PC-3 (cell line): Measurements from ENCODE around the gene CES3. TPM values are rescaled to one million over a fixed set of nuclear protein-coding genes. Genes with fewer than 3 reads are reported as not detected.

Experiments used
- ATAC-seq: fragments of 200-7000 bp; cut with Tn5 transposase; 2 replicates; pipeline ENCODE4 v1.9.1; 2020; ENCODE audit warnings: mild to moderate bottlenecking, moderate library complexity
- BruUV-seq: library from RNA; stranded (reverse); fragments of 400-500 nt; replicated peaks from 2 replicates; lab custom pipeline; 2021; lab: Mats Ljungman, UMichigan
- CTCF ChIA-PET: fragments of 300-600 bp; sonication (Branson Sonifier 250); formaldehyde crosslinking; loops from one replicate; lab custom pipeline; 2022; ENCODE audit warnings: antibody characterized with exemption; lab: Charles Lee
- POLR2A ChIA-PET: fragments of 300-600 bp; sonication (Branson Sonifier 250); formaldehyde crosslinking; loops from one replicate; lab custom pipeline; 2022; ENCODE audit warnings: antibody characterized with exemption; ENCODE audit not compliant: unreplicated experiment; lab: Charles Lee
- DNase-seq: peaks from one replicate; pipeline ENCODE4 v3.0.0-alpha.2; 2015
- H2AFZ ChIP-seq: fragments of 300-600 bp; sonication (generic); 2 replicates; pipeline ENCODE4 v1.6.0; 2016; ENCODE audit warnings: antibody characterized with exemption, low read length
- H3F3A ChIP-seq: fragments of 300-600 bp; sonication (generic); one replicate; pipeline ENCODE4 v1.6.0; 2017; ENCODE audit warnings: antibody characterized with exemption, low read length, control low read depth, mild to moderate bottlenecking; ENCODE audit not compliant: unreplicated experiment
- H3K27ac ChIP-seq: fragments of 300-600 bp; sonication (generic); 2 replicates; pipeline ENCODE4 v1.5.1; 2016; ENCODE audit warnings: mild to moderate bottlenecking, low read length
- H3K27me3 ChIP-seq: fragments of 300-600 bp; sonication (generic); 2 replicates; pipeline ENCODE4 v1.6.1; 2016; ENCODE audit warnings: low read length, mixed read lengths
- H3K36me3 ChIP-seq: fragments of 300-600 bp; sonication (generic); 2 replicates; pipeline ENCODE4 v1.6.1; 2016; ENCODE audit warnings: low read depth, mixed run types, low read length, mixed read lengths
- H3K4me1 ChIP-seq: fragments of 300-600 bp; sonication (generic); 2 replicates; pipeline ENCODE4 v1.5.1; 2016; ENCODE audit warnings: low read length; ENCODE audit not compliant: insufficient read depth
- H3K4me2 ChIP-seq: fragments of 300-600 bp; sonication (generic); 2 replicates; pipeline ENCODE4 v1.6.0; 2016; ENCODE audit warnings: low read length
- H3K4me3 ChIP-seq: fragments of 300-600 bp; sonication (generic); 2 replicates; pipeline ENCODE4 v1.5.1; 2016; ENCODE audit warnings: mild to moderate bottlenecking, low read length, mixed read lengths
- H3K79me2 ChIP-seq: fragments of 300-600 bp; sonication (generic); 2 replicates; pipeline ENCODE4 v1.6.1; 2017; ENCODE audit warnings: low read length, mixed read lengths
- H3K9ac ChIP-seq: fragments of 300-600 bp; sonication (generic); 2 replicates; pipeline ENCODE4 v1.6.0; 2016; ENCODE audit warnings: mild to moderate bottlenecking, low read length
- H3K9me2 ChIP-seq: fragments of 300-600 bp; sonication (generic); replicated peaks from 2 replicates; pipeline ENCODE4 v1.6.1; 2016; ENCODE audit warnings: mixed run types, low read length, mixed read lengths
- H3K9me3 ChIP-seq: fragments of 300-600 bp; sonication (generic); 2 replicates; pipeline ENCODE4 v1.6.1; 2016; ENCODE audit warnings: low read length, mixed read lengths
- H4K20me1 ChIP-seq: fragments of 300-600 bp; sonication (generic); 2 replicates; pipeline ENCODE4 v1.6.1; 2016; ENCODE audit warnings: low read length, mixed read lengths
- EZH2 ChIP-seq: fragments of 300-600 bp; sonication (generic); IDR thresholded peaks from one replicate; pipeline ENCODE4 v1.6.1; 2017; ENCODE audit warnings: antibody characterized with exemption, mild to moderate bottlenecking, low read length; ENCODE audit not compliant: unreplicated experiment
- EZH2phosphoT487 ChIP-seq: fragments of 300-600 bp; sonication (generic); IDR thresholded peaks from 2 replicates; pipeline ENCODE4 v1.6.1; 2018; ENCODE audit warnings: mild to moderate bottlenecking, antibody characterized with exemption, low read length, borderline replicate concordance
- intact Hi-C: fragments of 100-400 bp; cut with micrococcal nuclease; formaldehyde crosslinking; loops from 2 replicates; pipeline ENCODE4 v1.9.0; 2023
- total RNA-seq: library from RNA; depleted of rRNA; stranded (reverse); fragments of >200 nt; gene quantifications from 2 replicates; pipeline ENCODE4 v1.2.3, GENCODE V29; 2014
- TF ChIP-seq, protein P1 (sequence below): fragments of 300-600 bp; sonication (generic); conservative IDR thresholded peaks from 2 replicates; pipeline ENCODE4 v1.5.1; 2017; ENCODE audit warnings: antibody characterized with exemption, low read depth, mild to moderate bottlenecking, low read length

The CES3 gene
- total RNA-seq, 1 experiment from 2014 or later = 0.26 TPM

DNA sequence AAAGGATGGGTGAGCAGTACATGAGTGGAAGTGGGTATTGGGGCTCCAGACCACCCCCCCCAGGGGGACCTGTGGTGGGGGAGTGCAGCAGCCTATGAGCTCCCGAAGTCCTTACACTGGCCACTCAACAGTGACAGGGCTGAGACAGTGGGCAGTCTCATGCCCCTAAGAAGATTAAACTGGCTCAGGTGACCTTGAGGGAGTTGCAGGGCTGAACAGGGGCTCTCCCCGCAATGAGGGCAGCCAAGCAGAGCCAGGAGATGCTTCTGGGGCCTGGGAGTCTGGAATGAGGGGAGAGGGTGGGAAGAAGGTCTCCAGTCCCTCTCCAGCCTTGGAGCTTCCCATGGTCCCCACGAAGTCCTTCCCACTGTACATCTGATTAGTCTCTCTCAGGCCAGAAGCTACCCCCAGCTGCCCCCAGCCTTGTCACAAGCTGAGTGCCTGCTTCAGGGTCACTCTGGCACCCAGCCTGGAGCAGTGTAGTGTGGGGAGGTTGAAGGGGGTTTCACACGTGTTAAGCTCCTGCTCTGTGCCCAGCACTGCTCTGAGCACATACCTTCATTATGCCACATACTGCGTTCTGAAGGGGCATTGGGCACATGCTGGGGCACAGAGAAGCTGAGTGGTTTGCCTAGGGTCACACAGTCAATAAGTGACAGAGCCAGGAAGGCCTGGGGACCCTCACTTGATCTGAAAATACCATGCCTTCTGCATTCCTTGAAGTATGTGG, 41.3 kb upstream of the CES3 start:
- Histone ChIP-seq H3F3A (no peaks in the 10 kb centered on the region), H3K27ac (no peak overlapping the region), H3K9me2 (no peaks in the 10 kb centered on the region), H3K9ac (no peak overlapping the region), H2AFZ (no peak overlapping the region), H3K27me3 (peaks cover 2% of the 10 kb centered on the region; the same call in 1 of the 2 replicates), H3K4me3 (no peak overlapping the region), H3K79me2 (no peaks in the 10 kb centered on the region), H3K36me3 (no peaks in the 10 kb centered on the region), H3K4me1 (no peaks in the 10 kb centered on the region), H3K4me2 (no peak overlapping the region), H4K20me1 (no peaks in the 10 kb centered on the region), H3K9me3 (no peaks in the 10 kb centered on the region)
- DNase-seq (no peak), ATAC-seq (no peak)
- intact Hi-C loops = no loop called here
- BruUV-seq = no TSS peak
- POLR2A ChIA-PET = no interaction called here
- no peak for TF ChIP-seq EZH2phosphoT487
- no peak for TF ChIP-seq EZH2
- TF ChIP-seq, protein P1, sequence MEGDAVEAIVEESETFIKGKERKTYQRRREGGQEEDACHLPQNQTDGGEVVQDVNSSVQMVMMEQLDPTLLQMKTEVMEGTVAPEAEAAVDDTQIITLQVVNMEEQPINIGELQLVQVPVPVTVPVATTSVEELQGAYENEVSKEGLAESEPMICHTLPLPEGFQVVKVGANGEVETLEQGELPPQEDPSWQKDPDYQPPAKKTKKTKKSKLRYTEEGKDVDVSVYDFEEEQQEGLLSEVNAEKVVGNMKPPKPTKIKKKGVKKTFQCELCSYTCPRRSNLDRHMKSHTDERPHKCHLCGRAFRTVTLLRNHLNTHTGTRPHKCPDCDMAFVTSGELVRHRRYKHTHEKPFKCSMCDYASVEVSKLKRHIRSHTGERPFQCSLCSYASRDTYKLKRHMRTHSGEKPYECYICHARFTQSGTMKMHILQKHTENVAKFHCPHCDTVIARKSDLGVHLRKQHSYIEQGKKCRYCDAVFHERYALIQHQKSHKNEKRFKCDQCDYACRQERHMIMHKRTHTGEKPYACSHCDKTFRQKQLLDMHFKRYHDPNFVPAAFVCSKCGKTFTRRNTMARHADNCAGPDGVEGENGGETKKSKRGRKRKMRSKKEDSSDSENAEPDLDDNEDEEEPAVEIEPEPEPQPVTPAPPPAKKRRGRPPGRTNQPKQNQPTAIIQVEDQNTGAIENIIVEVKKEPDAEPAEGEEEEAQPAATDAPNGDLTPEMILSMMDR = no peak
- CTCF ChIA-PET = no interaction called here

DNA sequence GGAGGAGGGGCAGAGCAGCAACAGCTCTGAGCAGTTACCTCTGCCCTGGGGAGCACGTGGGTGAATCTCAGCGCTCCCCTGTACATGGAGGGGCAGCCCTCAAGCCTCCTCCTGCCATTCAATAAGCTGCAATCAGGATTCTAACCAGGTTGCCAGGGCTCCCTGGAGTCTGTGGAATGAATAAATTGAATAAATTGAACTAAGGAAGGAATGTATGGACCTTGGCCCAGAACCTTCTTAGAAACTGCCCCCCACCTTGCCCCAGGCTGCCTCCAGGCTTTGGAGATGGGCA, 40.8 kb upstream of the CES3 start:
- H3K9me3 ChIP-seq = no peaks in the 10 kb centered on the region
- no peak for ATAC-seq
- no peak overlapping the region for H3K4me3 ChIP-seq
- intact Hi-C loops = no loop called here
- no peak overlapping the region for H3K9ac ChIP-seq
- DNase-seq = no peak
- H3F3A ChIP-seq = no peaks in the 10 kb centered on the region
- no peaks in the 10 kb centered on the region for H3K9me2 ChIP-seq
- ChIA-PET POLR2A (no interaction called here), CTCF (no interaction called here)
- peaks cover 6% of the 10 kb centered on the region for H3K27me3 ChIP-seq
- no peaks in the 10 kb centered on the region for H3K79me2 ChIP-seq
- no TSS peak for BruUV-seq
- TF ChIP-seq EZH2phosphoT487 (no peak), EZH2 (no peak)
- TF ChIP-seq, protein P1 = no peak
- no peak overlapping the region for H3K27ac ChIP-seq
- no peaks in the 10 kb centered on the region for H4K20me1 ChIP-seq
- no peak overlapping the region for H2AFZ ChIP-seq
- H3K36me3 ChIP-seq = no peaks in the 10 kb centered on the region
- no peaks in the 10 kb centered on the region for H3K4me1 ChIP-seq
- no peak overlapping the region for H3K4me2 ChIP-seq

DNA sequence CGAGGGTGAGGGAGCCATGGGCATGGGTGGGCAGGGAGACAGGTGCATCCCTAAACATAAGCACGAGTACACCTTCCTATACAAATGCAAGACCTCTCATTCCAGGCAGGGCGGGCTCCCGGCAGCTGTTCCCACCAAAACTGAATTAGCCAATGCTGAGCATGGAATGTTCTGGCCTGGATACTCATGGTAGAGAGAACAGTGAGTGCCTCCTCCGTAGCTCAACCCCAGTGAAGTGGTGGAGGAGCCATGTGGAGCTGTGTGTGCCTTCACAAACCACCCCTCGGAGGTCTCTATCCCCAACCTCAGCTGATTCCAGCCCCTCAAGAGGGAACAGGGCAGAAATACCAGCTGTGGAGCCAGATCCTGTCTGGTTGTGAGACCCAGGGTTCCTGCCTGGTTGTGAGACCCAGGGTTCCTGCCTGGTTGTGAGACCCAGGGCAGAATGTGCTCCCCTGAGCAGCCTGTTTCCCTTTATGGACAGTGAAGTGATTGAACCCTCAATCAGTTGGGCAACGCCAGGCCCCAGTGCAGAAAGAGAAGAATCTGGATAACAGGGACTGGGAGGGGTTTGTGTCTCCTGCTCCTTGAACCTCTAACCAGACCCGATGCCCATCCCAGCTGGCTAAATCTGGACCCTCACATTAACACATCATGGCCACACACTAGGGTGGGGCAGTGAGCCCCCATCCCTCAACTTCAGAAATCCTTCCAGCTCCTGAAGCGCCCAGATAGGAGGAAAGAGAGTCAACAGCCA, 40.0 kb upstream of the CES3 start:
- DNase-seq (no peak), ATAC-seq (no peak)
- Histone ChIP-seq H3K4me1 (no peaks in the 10 kb centered on the region), H3K4me3 (no peak overlapping the region), H3K36me3 (no peaks in the 10 kb centered on the region), H3K27ac (no peak overlapping the region), H3K27me3 (peaks cover 13% of the 10 kb centered on the region), H2AFZ (no peak overlapping the region), H3K9ac (no peak overlapping the region), H3K9me2 (no peaks in the 10 kb centered on the region), H3K79me2 (no peaks in the 10 kb centered on the region), H3F3A (no peaks in the 10 kb centered on the region), H3K9me3 (no peaks in the 10 kb centered on the region), H3K4me2 (no peak overlapping the region), H4K20me1 (no peaks in the 10 kb centered on the region)
- intact Hi-C loops = no loop called here
- POLR2A ChIA-PET = no interaction called here
- no TSS peak for BruUV-seq
- CTCF ChIA-PET = no interaction called here
- TF ChIP-seq, protein P1 = no peak
- TF ChIP-seq EZH2phosphoT487 (no peak), EZH2 (no peak)
